ENCODE measurements around the gene MRPL36. TPM values are rescaled to one million over a fixed set of nuclear protein-coding genes. Genes with fewer than 3 reads are reported as not detected.
A peak's percentile ranks its signal among the peaks of the same experiment; 100 is the strongest.

MRPL36 gene
- total and polyA plus RNA-seq, 7 experiments from 2014 or later = 14.1 to 77.5 (median 32.4) TPM

DNA sequence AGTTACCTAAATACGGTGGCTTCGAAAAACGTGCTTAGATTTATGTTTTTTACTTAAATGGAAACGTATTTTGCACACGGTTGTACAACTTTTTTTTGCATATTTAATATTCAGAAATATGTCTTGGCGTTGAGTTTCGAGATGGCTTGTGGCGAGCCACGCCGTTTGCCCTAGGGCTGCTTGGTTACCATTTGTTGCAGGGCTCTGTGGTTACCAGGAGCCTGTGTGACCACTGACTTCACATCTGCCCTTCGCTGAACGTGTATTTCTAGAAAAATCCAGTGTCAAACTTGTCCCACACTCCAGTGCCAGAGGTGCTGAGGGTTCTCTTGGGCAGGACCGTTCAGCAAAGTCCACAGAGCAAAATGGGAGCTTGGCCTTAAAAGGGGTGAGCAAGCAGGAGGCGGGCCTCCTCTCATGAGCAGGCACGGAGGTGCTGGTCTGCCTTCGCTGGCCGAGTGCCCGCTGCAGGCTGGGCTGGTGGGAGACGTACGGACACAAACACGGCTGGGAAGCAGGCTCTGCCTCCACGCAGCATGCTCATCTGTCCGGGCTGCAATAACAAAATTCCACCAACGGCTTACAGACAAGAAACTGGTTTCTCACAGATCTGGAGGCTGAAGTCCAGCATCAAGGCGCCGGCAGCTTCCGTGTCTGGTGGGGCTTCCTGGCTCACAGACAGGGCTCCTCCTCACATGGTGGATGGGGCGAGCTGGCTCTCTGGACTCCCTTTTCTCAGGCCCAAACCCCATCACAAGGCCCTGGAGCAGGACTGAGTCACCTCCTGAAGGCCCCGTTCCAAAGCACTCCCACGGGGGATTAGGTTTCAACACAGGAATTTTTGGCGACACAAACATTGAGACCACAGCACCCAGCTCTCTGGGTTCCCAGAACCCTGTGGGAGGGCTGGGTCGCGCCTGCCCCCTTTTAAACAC lies 5.4 kb downstream of the MRPL36 start:
- H3K27me3 ChIP-seq (ENCODE audit: control insufficient read depth in 2 of 2, insufficient read depth in 2 of 2, low read length in 2 of 2) = no peaks in the 10 kb centered on the region
- ChIA-PET CTCF (no interaction called here), POLR2A (interaction anchor here (1.0 to 1.7 kb wide), 2 partner anchors 9 to 10 kb away, joined by 3 to 9 read pairs; no protein-coding TSS in a partner anchor)
- H3K36me3 ChIP-seq (ENCODE audit: control insufficient read depth in 2 of 3, insufficient read depth in 3 of 3, low read length in 3 of 3) = peaks cover 0 to 26% (median 4%) of the 10 kb centered on the region in 3 experiments
- H3K27ac ChIP-seq (ENCODE audit: low read depth, low read length) = no peak overlapping the region
- peaks cover 37 to 76% (median 60%) of the 10 kb centered on the region in 7 donors for H3K4me1 Mint-ChIP-seq
- peak overlapping the region in 2 of 10 donors; percentile 70 to 91 for H3K4me3 Mint-ChIP-seq
- peaks cover 0 to 18% (median 3%) of the 10 kb centered on the region in 5 donors for H3K36me3 Mint-ChIP-seq
- H3K27me3 Mint-ChIP-seq = no peaks in the 10 kb centered on the region
- H3K9me3 ChIP-seq (ENCODE audit: control insufficient read depth in 2 of 3, low read length in 3 of 3) = no peaks in the 10 kb centered on the region
- peaks cover 25 to 26% of the 10 kb centered on the region in 2 donors for H3K4me1 ChIP-seq (ENCODE audit: control insufficient read depth in 2 of 2, insufficient read depth in 2 of 2, low read length in 2 of 2)
- ATAC-seq (no peak), DNase-seq (peak in 1 of 9 donors; percentile 2)
- no peak overlapping the region for H3K4me3 ChIP-seq (ENCODE audit: low read length)
- peak overlapping the region in 8 of 9 donors; percentile 80 to 97 (median 94) for H3K27ac Mint-ChIP-seq
- intact Hi-C loops (cut with micrococcal nuclease) = loop anchor here (2.0 to 10.0 kb wide), 7 partner anchors 21 to 1182 kb away; partner anchors contain the start of genes CEP72 (in 1 of the 2) and ZDHHC11B (in 1 of the 2)
- H3K9me3 Mint-ChIP-seq = peaks cover 0 to 3% (median 0%) of the 10 kb centered on the region in 11 donors

DNA sequence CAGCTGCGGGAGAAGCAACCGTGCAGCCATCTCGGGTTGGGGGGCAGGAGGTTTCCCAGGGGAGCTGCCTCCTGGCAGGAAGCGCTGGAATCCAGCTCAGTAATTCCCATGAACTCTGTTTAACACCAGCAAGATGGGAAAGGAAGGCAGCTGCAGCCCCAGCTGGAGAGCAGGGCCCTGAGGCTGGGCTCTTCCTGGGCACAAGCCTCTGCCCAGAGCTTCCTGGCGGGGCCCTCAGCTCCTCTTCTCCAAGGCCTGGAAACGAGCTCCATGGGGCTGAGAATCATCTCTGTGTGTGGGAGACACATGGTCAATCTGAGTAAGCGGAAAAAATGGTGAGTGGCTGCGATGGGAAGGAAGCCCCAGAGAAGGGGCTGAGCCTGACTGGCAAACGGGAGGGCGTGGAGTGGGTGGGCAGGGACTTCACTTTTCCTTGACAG lies 6.3 kb downstream of the MRPL36 start:
- Histone ChIP-seq H3K36me3 (ENCODE audit: control insufficient read depth in 2 of 3, insufficient read depth in 3 of 3, low read length in 3 of 3) (peaks cover 0 to 26% (median 4%) of the 10 kb centered on the region in 3 experiments), H3K27ac (ENCODE audit: low read depth, low read length) (peak overlapping the region; percentile 56), H3K4me1 (ENCODE audit: control insufficient read depth in 2 of 2, insufficient read depth in 2 of 2, low read length in 2 of 2) (peaks cover 21% of the 10 kb centered on the region in 2 donors), H3K4me3 (ENCODE audit: low read length) (peak overlapping the region; percentile 43), H3K27me3 (ENCODE audit: control insufficient read depth in 2 of 2, insufficient read depth in 2 of 2, low read length in 2 of 2) (no peaks in the 10 kb centered on the region), H3K9me3 (ENCODE audit: control insufficient read depth in 2 of 3, low read length in 3 of 3) (no peaks in the 10 kb centered on the region)
- H3K27ac Mint-ChIP-seq = peak overlapping the region; percentile 84 to 99 (median 95)
- CTCF ChIA-PET = interaction anchor here (0.7 to 0.8 kb wide), 3 partner anchors 55 to 68 kb away, joined by 3 to 5 read pairs (median 4); no protein-coding TSS in a partner anchor
- DNase-seq = peak in 2 of 9 donors; percentile 2 to 68
- peaks cover 0 to 3% (median 0%) of the 10 kb centered on the region in 11 donors for H3K9me3 Mint-ChIP-seq
- ATAC-seq = no peak
- peaks cover 29 to 70% (median 53%) of the 10 kb centered on the region in 7 donors for H3K4me1 Mint-ChIP-seq
- H3K36me3 Mint-ChIP-seq = peaks cover 0 to 14% (median 3%) of the 10 kb centered on the region in 5 donors
- H3K27me3 Mint-ChIP-seq = no peaks in the 10 kb centered on the region
- peak overlapping the region; percentile 48 to 91 (median 70) for H3K4me3 Mint-ChIP-seq
- intact Hi-C loops (cut with micrococcal nuclease) = loop anchor here (2.0 to 10.0 kb wide), 7 partner anchors 21 to 1181 kb away; partner anchors contain the start of genes CEP72 (in 1 of the 2) and ZDHHC11B (in 1 of the 2)
- POLR2A ChIA-PET = interaction anchor here (0.8 to 1.7 kb wide), 4 partner anchors 8 to 480 kb away, joined by 3 to 13 read pairs (median 6); partner anchors contain the start of gene NDUFS6

DNA sequence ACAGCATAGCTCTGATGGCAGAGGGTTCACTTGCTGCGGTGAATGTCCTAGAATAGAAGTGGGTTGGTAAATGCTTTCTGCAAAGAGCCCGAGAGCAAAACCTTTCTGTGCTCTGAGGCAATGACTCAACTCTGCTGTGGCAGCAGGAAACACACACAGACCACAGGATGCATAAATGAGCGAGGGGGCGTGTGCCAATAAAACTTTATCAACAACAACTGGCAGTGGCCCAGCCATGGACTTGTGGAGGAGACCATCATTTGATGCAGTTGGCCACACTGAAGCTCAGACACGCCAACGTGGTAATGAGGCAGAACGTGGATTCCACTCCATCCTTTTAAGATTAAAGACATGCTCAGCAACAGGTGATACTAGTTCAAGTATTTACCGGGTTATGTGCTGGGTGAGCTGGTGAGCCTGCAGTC lies 6.8 kb downstream of the MRPL36 start:
- peak overlapping the region; percentile 56 for H3K27ac ChIP-seq (ENCODE audit: low read depth, low read length)
- no peaks in the 10 kb centered on the region for H3K9me3 ChIP-seq (ENCODE audit: control insufficient read depth in 2 of 3, low read length in 3 of 3)
- CTCF ChIA-PET = interaction anchor here (0.7 to 0.8 kb wide), 3 partner anchors 54 to 68 kb away, joined by 3 to 5 read pairs (median 4); no protein-coding TSS in a partner anchor
- Mint-ChIP-seq H3K36me3 (peaks cover 0 to 14% (median 3%) of the 10 kb centered on the region in 5 donors), H3K9me3 (peaks cover 0 to 3% (median 0%) of the 10 kb centered on the region in 11 donors), H3K4me3 (peak overlapping the region; percentile 48 to 91 (median 70)), H3K27ac (peak overlapping the region; percentile 84 to 99 (median 95)), H3K4me1 (peaks cover 26 to 68% (median 48%) of the 10 kb centered on the region in 7 donors), H3K27me3 (no peaks in the 10 kb centered on the region)
- peaks cover 21% of the 10 kb centered on the region in 2 donors for H3K4me1 ChIP-seq (ENCODE audit: control insufficient read depth in 2 of 2, insufficient read depth in 2 of 2, low read length in 2 of 2)
- POLR2A ChIA-PET = interaction anchor here (0.8 to 1.7 kb wide), 4 partner anchors 8 to 479 kb away, joined by 3 to 13 read pairs (median 6); partner anchors contain the start of gene NDUFS6
- ATAC-seq (peak; percentile 93), DNase-seq (peak; percentile 28 to 78 (median 72))
- intact Hi-C loops (cut with micrococcal nuclease) = loop anchor here (1.0 to 10.0 kb wide), 8 partner anchors 8 to 1181 kb away; partner anchors contain the start of genes NDUFS6 (in 2 of the 2), CEP72 (in 1 of the 2) and ZDHHC11B (in 1 of the 2)
- H3K4me3 ChIP-seq (ENCODE audit: low read length) = peak overlapping the region; percentile 43
- no peaks in the 10 kb centered on the region for H3K27me3 ChIP-seq (ENCODE audit: control insufficient read depth in 2 of 2, insufficient read depth in 2 of 2, low read length in 2 of 2)
- peaks cover 0 to 22% (median 3%) of the 10 kb centered on the region in 3 experiments for H3K36me3 ChIP-seq (ENCODE audit: control insufficient read depth in 2 of 3, insufficient read depth in 3 of 3, low read length in 3 of 3)

DNA sequence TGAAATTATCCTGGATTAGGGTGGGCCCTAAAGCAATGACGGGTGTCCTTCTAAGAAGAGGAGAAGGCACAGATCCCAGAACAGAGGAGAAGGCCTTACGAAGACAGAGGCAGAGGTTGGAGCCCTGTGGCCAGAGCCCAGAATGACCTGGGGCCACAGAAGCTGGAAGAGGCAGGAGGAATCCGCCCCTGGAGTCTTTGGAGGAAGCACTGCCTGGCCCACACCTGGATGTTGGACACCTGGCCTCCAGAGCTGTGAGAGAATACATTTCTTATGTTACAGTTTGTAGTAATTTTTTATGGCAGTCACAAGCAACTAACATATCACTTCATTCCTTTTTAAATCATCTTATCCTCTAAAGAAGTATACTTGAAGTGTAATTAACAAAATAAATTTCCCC lies 8.5 kb downstream of the MRPL36 start:
- Mint-ChIP-seq H3K27ac (peak overlapping the region in 7 of 9 donors; percentile 56 to 95 (median 84)), H3K4me3 (peak overlapping the region in 3 of 10 donors; percentile 4 to 28 (median 20)), H3K4me1 (peaks cover 20 to 56% (median 39%) of the 10 kb centered on the region in 7 donors), H3K9me3 (peaks cover 0 to 3% (median 0%) of the 10 kb centered on the region in 11 donors), H3K27me3 (no peaks in the 10 kb centered on the region), H3K36me3 (peaks cover 0 to 9% (median 0%) of the 10 kb centered on the region in 5 donors)
- Histone ChIP-seq H3K4me1 (ENCODE audit: control insufficient read depth in 2 of 2, insufficient read depth in 2 of 2, low read length in 2 of 2) (peaks cover 21% of the 10 kb centered on the region in 2 donors), H3K27ac (ENCODE audit: low read depth, low read length) (peak overlapping the region; percentile 56), H3K36me3 (ENCODE audit: control insufficient read depth in 2 of 3, insufficient read depth in 3 of 3, low read length in 3 of 3) (peaks cover 0 to 5% (median 0%) of the 10 kb centered on the region in 3 experiments), H3K27me3 (ENCODE audit: control insufficient read depth in 2 of 2, insufficient read depth in 2 of 2, low read length in 2 of 2) (no peaks in the 10 kb centered on the region), H3K9me3 (ENCODE audit: control insufficient read depth in 2 of 3, low read length in 3 of 3) (no peaks in the 10 kb centered on the region), H3K4me3 (ENCODE audit: low read length) (no peak overlapping the region)
- ChIA-PET POLR2A (interaction anchor here (2.8 kb wide), 1 partner anchor 9 kb away, joined by 14 read pairs; the partner anchor contains the start of genes MRPL36 and NDUFS6), CTCF (no interaction called here)
- intact Hi-C loops (cut with micrococcal nuclease) = loop anchor here (5.0 to 10.0 kb wide), 4 partner anchors 54 to 1179 kb away; partner anchors contain the start of genes CEP72 (in 1 of the 2) and ZDHHC11B (in 1 of the 2)
- DNase-seq (no peak), ATAC-seq (no peak)

DNA sequence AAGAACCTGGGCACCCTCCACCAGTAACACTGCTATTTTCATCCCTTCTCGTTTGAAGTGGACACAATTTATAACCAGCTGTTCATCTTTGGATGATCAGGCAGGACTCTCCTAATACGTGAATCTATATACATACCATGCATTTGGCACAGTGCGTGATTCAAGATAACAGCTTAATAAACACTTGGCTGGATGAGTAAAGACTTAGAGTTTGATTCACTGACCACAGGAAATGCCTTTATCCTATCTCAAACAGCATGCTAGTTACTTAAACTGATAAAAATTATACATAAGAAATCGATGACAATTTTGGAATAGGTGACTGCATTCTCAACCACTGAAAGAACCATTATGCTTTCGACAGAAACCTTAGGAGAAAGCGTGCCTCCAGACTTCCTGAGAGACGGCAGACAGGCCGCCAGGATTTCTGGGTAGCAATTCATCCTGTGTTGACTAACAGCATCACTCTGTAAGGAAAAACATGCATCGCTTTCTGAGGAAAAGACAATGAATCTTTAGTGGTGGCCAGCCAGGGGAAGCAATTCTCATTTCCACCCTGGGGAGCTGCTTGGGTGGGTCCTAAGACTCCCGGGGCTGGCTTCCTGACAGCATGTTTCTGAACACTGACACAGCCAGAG lies 9.7 kb downstream of the MRPL36 start:
- ChIA-PET POLR2A (interaction anchor here (2.8 kb wide), 1 partner anchor 11 kb away, joined by 14 read pairs; the partner anchor contains the start of genes MRPL36 and NDUFS6), CTCF (no interaction called here)
- peaks cover 18 to 56% (median 34%) of the 10 kb centered on the region in 7 donors for H3K4me1 Mint-ChIP-seq
- peak overlapping the region in 2 of 10 donors; percentile 17 to 47 for H3K4me3 Mint-ChIP-seq
- H3K27me3 Mint-ChIP-seq = no peaks in the 10 kb centered on the region
- ATAC-seq = no peak
- Histone ChIP-seq H3K27me3 (ENCODE audit: control insufficient read depth in 2 of 2, insufficient read depth in 2 of 2, low read length in 2 of 2) (no peaks in the 10 kb centered on the region), H3K4me3 (ENCODE audit: low read length) (no peak overlapping the region), H3K9me3 (ENCODE audit: control insufficient read depth in 2 of 3, low read length in 3 of 3) (no peaks in the 10 kb centered on the region), H3K27ac (ENCODE audit: low read depth, low read length) (no peak overlapping the region), H3K4me1 (ENCODE audit: control insufficient read depth in 2 of 2, insufficient read depth in 2 of 2, low read length in 2 of 2) (peaks cover 21% of the 10 kb centered on the region in 2 donors), H3K36me3 (ENCODE audit: control insufficient read depth in 2 of 3, insufficient read depth in 3 of 3, low read length in 3 of 3) (no peaks in the 10 kb centered on the region)
- no peak for DNase-seq
- H3K27ac Mint-ChIP-seq = peak overlapping the region in 8 of 9 donors; percentile 20 to 95 (median 74)
- peaks cover 0 to 3% (median 0%) of the 10 kb centered on the region in 11 donors for H3K9me3 Mint-ChIP-seq
- peaks cover 0 to 6% (median 0%) of the 10 kb centered on the region in 5 donors for H3K36me3 Mint-ChIP-seq
- intact Hi-C loops (cut with micrococcal nuclease) = loop anchor here (5.0 to 10.0 kb wide), 4 partner anchors 53 to 1178 kb away; partner anchors contain the start of genes CEP72 (in 1 of the 2) and ZDHHC11B (in 1 of the 2)
